GM19099 (cell line): ENCODE data around the gene PADI3.

ENCODE experiments used
- POLR2A ChIP-seq: IDR thresholded peaks from 3 replicates; pipeline ENCODE4 v1.6.1; 2011; ENCODE audit warnings: low read depth; ENCODE audit not compliant: insufficient read length; ENCODE audit errors: extremely low read depth

PADI3 gene

GRCh38 chr1:17251246-17251645, 2.3 kb downstream of the PADI3 start:
- no peak for TF ChIP-seq POLR2A

- TF ChIP-seq POLR2A: no peak
These were observed 2.9 kb downstream of the PADI3 start for GRCh38 chr1:17251701-17252376.

- TF ChIP-seq POLR2A: no peak
These were observed 6.4 kb downstream of the PADI3 start for GRCh38 chr1:17255336-17255735.

GRCh38 chr1:17258116-17258757, 9.3 kb downstream of the PADI3 start:
- no peak for TF ChIP-seq POLR2A

- no peak for TF ChIP-seq POLR2A
These were observed 9.8 kb downstream of the PADI3 start for GRCh38 chr1:17258758-17259130.

- no peak for TF ChIP-seq POLR2A
These were observed 10.5 kb downstream of the PADI3 start for GRCh38 chr1:17259233-17259873.

GRCh38 chr1:17260264-17260663, 11.4 kb downstream of the PADI3 start:
- no peak for TF ChIP-seq POLR2A

GRCh38 chr1:17260738-17261137, 11.8 kb downstream of the PADI3 start:
- TF ChIP-seq POLR2A: no peak

- TF ChIP-seq POLR2A: no peak
These were observed 15.0 kb downstream of the PADI3 start for GRCh38 chr1:17263936-17264335.

- no peak for TF ChIP-seq POLR2A
These were observed 15.6 kb downstream of the PADI3 start for GRCh38 chr1:17264470-17264869.

- no peak for TF ChIP-seq POLR2A
These were observed 16.3 kb downstream of the PADI3 start for GRCh38 chr1:17265162-17265561.

GRCh38 chr1:17265950-17266349, 17.1 kb downstream of the PADI3 start:
- no peak for TF ChIP-seq POLR2A

- TF ChIP-seq POLR2A: no peak
These were observed 22.2 kb downstream of the PADI3 start for GRCh38 chr1:17270891-17271765.

- TF ChIP-seq POLR2A: no peak
These were observed 23.2 kb downstream of the PADI3 start for GRCh38 chr1:17272066-17272465.

GRCh38 chr1:17272646-17273045, 23.7 kb downstream of the PADI3 start:
- no peak for TF ChIP-seq POLR2A
